ENCODE measurements around the gene PGLYRP4.

PGLYRP4 gene

GRCh38 chr1:153348511-153349362, at the start of gene PGLYRP4:
TSS of gene PGLYRP4 (minus strand) at chr1:153348841. CDS start at chr1:153347932, 909 bp downstream.
- H3K27ac ChIP-seq, result no peak within 1 kb of the TSS
- H3K4me3 ChIP-seq (ENCODE audit: low read depth, low read length), result no peak within 1 kb of the TSS
- H3K36me3 ChIP-seq, result no peaks in the 10 kb centered on the region
- peaks cover 80% of the 10 kb centered on the region for H3K27me3 ChIP-seq (ENCODE audit: insufficient read depth, low read depth, severe bottlenecking)
- H3K9me3 ChIP-seq (ENCODE audit: severe bottlenecking), result peaks cover 3% of the 10 kb centered on the region
- 0 out of 2 replicates have a peak, but pooled peaks have one; percentile 33 for TF ChIP-seq CTCF (IDR thresholded peaks at IDR 0.05; ENCODE audit: low read depth, low read length)
- DNase-seq, result peak; percentile 55

- TF ChIP-seq CTCF (IDR thresholded peaks at IDR 0.05; ENCODE audit: low read depth, low read length), result no peak
- Histone ChIP-seq H3K36me3 (no peaks in the 10 kb centered on the region), H3K4me3 (ENCODE audit: low read depth, low read length) (no peak overlapping the region), H3K27ac (no peak overlapping the region; the same call in 1 of the 2 replicates), H3K9me3 (ENCODE audit: severe bottlenecking) (peaks cover 7% of the 10 kb centered on the region), H3K27me3 (ENCODE audit: insufficient read depth, low read depth, severe bottlenecking) (peaks cover 100% of the 10 kb centered on the region)
- peak; percentile 14 for DNase-seq
Measured at GRCh38 chr1:153397924-153398651, 49.4 kb upstream of the PGLYRP4 start.

GRCh38 chr1:153397051-153397923, 48.6 kb upstream of the PGLYRP4 start:
- TF ChIP-seq CTCF (IDR thresholded peaks at IDR 0.05; ENCODE audit: low read depth, low read length), result no peak
- Histone ChIP-seq H3K4me3 (ENCODE audit: low read depth, low read length) (no peak overlapping the region), H3K36me3 (no peaks in the 10 kb centered on the region), H3K27me3 (ENCODE audit: insufficient read depth, low read depth, severe bottlenecking) (peaks cover 100% of the 10 kb centered on the region), H3K9me3 (ENCODE audit: severe bottlenecking) (peaks cover 3% of the 10 kb centered on the region), H3K27ac (no peak overlapping the region; the same call in 1 of the 2 replicates)
- DNase-seq, result peak; percentile 71

GRCh38 chr1:153396461-153396860, 47.8 kb upstream of the PGLYRP4 start:
- peak; percentile 11 for DNase-seq
- Histone ChIP-seq H3K4me3 (ENCODE audit: low read depth, low read length) (no peak overlapping the region), H3K36me3 (no peaks in the 10 kb centered on the region), H3K9me3 (ENCODE audit: severe bottlenecking) (no peaks in the 10 kb centered on the region), H3K27me3 (ENCODE audit: insufficient read depth, low read depth, severe bottlenecking) (peaks cover 100% of the 10 kb centered on the region), H3K27ac (no peak overlapping the region)
- TF ChIP-seq CTCF (IDR thresholded peaks at IDR 0.05; ENCODE audit: low read depth, low read length), result no peak

GRCh38 chr1:153395776-153396175, 47.1 kb upstream of the PGLYRP4 start:
- peak; percentile 6 for DNase-seq
- TF ChIP-seq CTCF (IDR thresholded peaks at IDR 0.05; ENCODE audit: low read depth, low read length), result no peak
- Histone ChIP-seq H3K9me3 (ENCODE audit: severe bottlenecking) (no peaks in the 10 kb centered on the region), H3K27me3 (ENCODE audit: insufficient read depth, low read depth, severe bottlenecking) (peaks cover 100% of the 10 kb centered on the region), H3K36me3 (no peaks in the 10 kb centered on the region), H3K27ac (no peak overlapping the region), H3K4me3 (ENCODE audit: low read depth, low read length) (no peak overlapping the region)

Measured in WERI-Rb-1 (cell line).